Liver (tissue), 3 donors: ENCODE measurements around the gene POU6F2.

Experiments
- CTCF ChIP-seq: fragments of 150-350 bp; IDR thresholded peaks from 2 replicates; pipeline ENCODE4 v1.5.1; 2017; ENCODE audit warnings: improper control_type of control experiment, low read depth, low read length; ENCODE audit not compliant: missing input control
- GABPA ChIP-seq, 2 donors: IDR thresholded peaks in 1 of 2; conservative IDR thresholded peaks in 1 of 2; 2 replicates each; pipeline ENCODE4 v1.6.1; 2016; ENCODE audit warnings: antibody characterized with exemption in 2 of 2, mild to moderate bottlenecking in 1 of 2, moderate library complexity in 1 of 2
- JUND ChIP-seq, 2 donors: IDR thresholded peaks; 2 replicates each; pipeline ENCODE4 v1.6.1; 2016; ENCODE audit warnings: antibody characterized with exemption in 2 of 2
- MAX ChIP-seq: IDR thresholded peaks from 2 replicates; pipeline ENCODE4 v1.6.1; 2016; ENCODE audit warnings: antibody characterized with exemption
- RAD21 ChIP-seq, 2 donors: IDR thresholded peaks; 2 replicates each; pipeline ENCODE4 v1.6.1; 2016; ENCODE audit warnings: antibody characterized with exemption in 2 of 2, mild to moderate bottlenecking in 2 of 2
- REST ChIP-seq: IDR thresholded peaks from 2 replicates; pipeline ENCODE4 v1.6.1; 2016; ENCODE audit warnings: antibody characterized with exemption, mild to moderate bottlenecking
- YY1 ChIP-seq: IDR thresholded peaks from 2 replicates; pipeline ENCODE4 v1.6.1; 2016; ENCODE audit warnings: antibody characterized with exemption, mild to moderate bottlenecking
- ZBTB33 ChIP-seq: IDR thresholded peaks from 2 replicates; pipeline ENCODE4 v1.6.1; 2016; ENCODE audit warnings: antibody characterized with exemption
- donor health status: healthy.
- donor health status: healthy.

GRCh38 chr7:39062811-39063210, 85.1 kb downstream of the POU6F2 start:
- TF ChIP-seq YY1 (no peak), GABPA (IDR thresholded peaks at IDR 0.05 in 1 of 2, conservative IDR thresholded peaks at IDR 0.05 in 1 of 2) (no peak), JUND (IDR thresholded peaks at IDR 0.05) (no peak), MAX (no peak), CTCF (no peak), REST (no peak), ZBTB33 (no peak), RAD21 (IDR thresholded peaks at IDR 0.05) (no peak)
